GOT3 (cell line): ENCODE data around the gene DBX2.
"Not testable (repeated sequence)": the region's sequence is repeated elsewhere in the genome, so short reads cannot be mapped to it uniquely, and the experiment has no call there.

Experiments used
- DNase-seq: peaks from one replicate; lab custom pipeline; 2025; ENCODE audit warnings: mixed read lengths; lab: John Stamatoyannopoulos, UW

Gene DBX2

GRCh38 chr12:45050751-45051571 is at the start of gene DBX2:
Gene DBX2 (minus strand): TSS chr12:45051099. CDS start chr12:45050927, 172 bp downstream.
- no peak for DNase-seq

DNA sequence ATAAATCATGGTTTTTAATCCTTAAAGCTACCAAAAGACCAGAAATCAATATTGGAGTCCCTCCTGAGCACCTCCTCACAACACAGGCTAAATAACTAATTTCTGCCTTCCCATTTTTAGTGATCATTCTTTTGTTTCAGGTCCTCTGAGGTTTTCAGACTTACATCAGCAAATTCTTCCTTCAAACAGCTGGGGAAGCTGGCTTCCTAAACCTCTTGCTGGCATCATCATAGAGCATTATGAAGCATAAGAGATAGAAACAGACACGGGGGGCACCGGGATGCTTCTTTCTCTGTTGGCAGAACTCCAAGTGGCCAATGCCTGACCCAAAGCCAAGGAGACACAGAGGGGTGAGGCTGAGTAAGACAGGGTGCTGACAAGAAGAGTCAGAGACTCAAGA is 47.9 kb upstream of the DBX2 start:
- no peak for DNase-seq

- DNase-seq = not testable (repeated sequence)
These were observed 44.5 kb upstream of the DBX2 start for GRCh38 chr12:45095417-45095816.

DNA sequence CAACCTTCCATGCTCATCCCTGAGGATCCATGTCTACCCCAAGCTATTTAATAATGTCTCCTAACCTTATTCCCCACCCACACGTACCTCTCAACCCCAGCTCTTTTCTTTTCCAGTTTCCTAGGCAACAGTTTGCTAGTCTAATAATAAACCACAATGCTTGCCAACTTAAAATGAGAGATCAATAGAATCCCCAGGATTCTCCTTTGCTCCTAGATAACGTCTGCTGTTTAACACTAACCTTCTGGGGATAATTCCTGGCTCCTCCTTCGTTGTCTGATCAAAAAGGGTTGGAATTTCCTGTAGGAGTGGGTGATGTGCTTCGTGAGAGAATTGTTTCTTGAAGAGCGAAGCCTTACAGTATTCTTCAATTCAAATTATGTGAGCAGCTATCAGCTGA is 42.2 kb upstream of the DBX2 start:
- no peak for DNase-seq

DNA sequence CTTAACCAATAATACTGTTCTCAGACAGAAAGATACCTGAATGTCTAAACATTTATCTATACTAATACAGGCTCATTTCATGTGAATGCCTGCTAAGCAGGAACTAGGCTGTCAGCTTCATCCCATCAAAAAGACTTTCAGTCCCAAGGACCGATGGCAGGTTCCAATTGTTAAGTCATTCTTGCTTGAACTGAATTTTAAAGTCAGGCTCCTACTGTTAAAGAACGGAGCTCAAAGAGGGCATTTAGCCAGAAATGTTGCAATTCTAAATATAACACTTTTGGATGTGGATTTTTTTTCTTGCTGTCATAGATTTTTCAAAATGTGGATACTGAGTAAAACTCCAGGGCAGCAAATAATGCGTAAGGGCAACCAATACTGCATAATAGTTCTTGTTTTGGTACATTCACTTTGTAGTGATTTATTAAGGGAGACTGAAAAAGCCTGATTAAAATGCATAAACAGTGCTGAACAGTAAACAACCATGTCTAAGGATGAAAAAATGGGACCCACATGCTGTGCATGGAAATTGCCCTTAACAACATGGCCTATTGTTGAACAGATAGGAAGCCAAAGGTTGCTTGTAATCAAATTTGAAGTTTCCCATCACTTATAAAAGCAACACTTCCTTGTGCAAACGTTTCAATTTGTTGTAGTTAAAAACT is 38.6 kb upstream of the DBX2 start:
- no peak for DNase-seq

DNA sequence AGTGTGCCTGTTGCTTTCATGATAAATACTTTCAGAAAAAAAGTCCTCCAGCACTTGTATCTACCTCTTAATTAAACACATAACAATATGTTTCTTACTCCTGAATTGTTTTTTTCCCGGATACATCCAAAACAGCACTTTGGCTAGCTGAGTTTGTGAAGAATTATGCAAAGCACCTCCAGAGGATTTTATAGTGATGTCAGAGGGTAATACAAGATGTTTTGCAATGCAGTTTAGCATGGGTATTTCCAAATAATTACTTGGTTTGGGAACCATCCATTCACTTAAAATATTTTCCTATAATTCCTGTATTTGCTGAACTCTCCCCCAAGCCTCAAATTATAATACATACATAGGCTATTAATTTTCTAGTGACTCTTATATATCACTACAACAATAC is 37.7 kb upstream of the DBX2 start:
- no peak for DNase-seq

DNA sequence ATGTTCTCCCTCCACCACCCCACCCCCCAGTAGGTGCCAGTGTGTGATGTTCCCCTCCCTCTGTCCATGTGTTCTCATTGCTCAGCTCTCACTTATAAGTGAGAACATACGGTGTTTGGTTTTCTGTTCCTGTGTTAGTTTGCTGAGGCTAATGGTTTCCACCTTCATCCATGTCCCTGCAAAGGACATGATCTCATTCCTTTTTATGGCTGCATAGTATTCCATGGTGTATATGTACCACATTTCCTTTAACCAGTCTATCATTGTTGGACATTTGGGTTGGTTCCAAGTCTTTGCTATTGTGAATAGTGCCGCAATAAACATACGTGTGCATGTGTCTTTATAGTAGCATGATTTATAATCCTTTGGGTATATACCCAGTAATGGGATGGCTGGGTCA is 33.3 kb upstream of the DBX2 start:
- DNase-seq = not testable (repeated sequence)

DNA sequence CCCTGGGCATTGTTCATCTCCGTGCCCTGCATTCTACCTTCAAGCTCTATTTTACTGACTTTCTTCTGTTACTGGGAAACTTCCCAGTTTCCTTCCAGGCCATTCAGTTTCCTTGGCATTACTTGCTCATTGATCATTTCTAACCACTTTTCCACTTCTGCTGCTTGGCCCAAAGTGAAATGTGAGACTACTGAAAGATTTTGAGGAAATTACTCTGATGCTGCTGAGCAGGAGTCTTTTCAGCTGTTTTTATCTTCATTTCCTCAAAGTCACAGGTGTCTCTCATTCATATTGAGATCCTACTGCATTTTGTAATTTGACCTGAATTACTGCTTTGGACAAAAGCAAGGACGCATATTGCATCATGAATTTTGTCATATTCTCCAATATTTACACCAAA is 26.4 kb upstream of the DBX2 start:
- no peak for DNase-seq

GRCh38 chr12:45076417-45077026 is 25.6 kb upstream of the DBX2 start:
- DNase-seq = no peak

GRCh38 chr12:45075587-45076282 is 24.8 kb upstream of the DBX2 start:
- no peak for DNase-seq

- no peak for DNase-seq
These were observed 14.3 kb upstream of the DBX2 start for GRCh38 chr12:45065125-45065626.

GRCh38 chr12:45060976-45061375 is 10.1 kb upstream of the DBX2 start:
- DNase-seq = no peak

DNA sequence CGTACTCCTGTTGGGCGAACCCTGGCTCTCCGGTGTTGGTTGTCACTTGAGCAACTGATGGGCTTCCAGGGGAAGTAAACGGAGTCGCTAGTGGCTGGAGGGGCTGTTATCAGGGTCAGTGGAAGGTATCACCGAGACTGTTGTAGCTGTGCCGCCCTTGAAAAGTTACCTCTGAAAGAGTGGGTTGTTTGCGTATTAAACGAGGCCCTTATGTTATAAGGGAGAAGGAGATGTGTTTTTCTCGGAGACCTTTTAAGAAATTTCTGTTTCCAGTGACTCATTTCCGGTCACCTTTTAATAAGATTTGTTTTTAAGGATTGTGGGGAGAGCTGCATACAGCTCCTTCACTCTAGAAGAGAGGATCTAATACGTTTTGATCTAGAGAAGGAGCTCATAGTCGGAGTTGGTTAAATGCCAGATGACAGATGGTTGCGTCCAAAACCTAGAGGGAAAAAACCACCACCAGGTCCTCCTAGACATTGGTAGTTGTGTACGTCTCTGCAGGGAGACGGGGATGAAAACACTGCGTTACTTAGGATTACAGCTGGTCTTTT is 750 bp upstream of the DBX2 start:
- DNase-seq = no peak

- DNase-seq = no peak
These were observed 768 bp downstream of the DBX2 start for GRCh38 chr12:45049912-45050750.

DNA sequence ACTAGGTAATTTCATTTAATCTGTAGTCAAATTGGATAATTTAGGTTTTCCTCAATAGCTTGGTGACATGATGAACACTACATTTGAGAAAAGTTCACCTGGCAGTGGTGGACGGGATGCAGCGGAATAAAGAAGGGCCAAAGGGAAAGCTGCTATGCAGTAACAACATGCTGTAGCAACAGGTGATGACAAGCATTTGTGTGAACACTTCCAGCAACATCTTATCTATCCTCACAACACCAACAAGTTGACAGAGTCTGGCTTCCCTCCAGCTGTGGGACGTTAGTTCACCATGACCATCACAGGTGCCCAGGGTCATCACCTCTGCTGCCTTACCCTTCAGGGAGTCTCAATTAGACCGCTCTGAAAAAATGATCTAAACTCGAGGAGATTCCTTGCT is 8.3 kb downstream of the DBX2 start:
- DNase-seq = no peak

DNA sequence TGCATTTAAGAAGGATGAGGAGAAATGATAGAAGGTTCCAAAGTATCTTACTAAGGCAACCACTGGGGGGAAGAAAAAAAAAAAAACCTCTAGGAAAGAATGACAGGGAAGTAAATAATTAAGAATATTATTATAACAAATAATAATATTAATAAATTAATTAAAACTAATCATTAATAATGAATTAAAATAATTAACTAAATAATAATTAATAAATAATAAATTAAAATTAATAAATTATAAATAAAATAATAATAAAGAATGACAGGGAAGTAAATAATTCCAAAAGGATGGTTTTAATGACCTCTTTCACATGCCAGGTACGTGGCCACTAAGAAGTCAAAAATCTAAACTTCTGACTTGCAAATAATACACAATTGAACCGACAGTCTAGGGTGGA is 9.9 kb downstream of the DBX2 start:
- DNase-seq = no peak

DNA sequence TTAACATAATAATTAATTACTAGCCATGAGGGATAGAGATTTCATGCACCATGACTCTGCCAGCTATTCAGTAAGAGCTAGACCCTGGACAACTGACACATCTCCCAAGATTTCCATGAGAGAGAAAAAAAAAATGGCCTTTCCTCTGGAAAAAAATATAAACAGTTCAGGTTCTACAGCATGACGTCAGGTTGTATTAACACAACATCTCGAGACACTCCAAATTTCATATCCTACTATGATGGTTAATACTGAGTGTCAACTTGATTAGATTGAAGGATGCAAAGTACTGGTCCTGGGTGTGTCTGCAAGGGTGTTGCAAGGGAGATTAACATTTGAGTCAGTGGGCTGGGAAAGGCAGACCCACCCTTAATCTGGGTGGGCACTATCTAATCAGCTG is 11.1 kb downstream of the DBX2 start:
- no peak for DNase-seq

DNA sequence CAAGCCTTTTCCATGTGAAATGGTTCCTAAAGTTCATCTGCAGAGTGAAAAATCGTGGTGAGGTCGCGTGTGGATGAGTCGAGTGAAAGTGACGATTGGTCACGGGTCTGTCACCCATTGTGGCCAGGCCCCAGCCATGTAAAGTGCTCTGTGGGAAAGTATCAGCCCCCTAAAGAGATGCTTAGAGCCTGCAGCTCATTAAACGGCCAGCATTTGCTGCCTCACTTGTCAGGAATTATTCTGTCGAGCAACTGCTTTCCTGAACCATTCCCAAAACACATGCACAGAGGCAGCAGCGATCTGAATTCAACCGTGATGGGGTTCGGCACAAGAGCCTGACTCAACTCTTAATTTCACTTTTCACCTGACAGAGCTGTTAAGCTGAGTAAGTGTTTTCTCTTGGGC is 16.0 kb downstream of the DBX2 start:
- DNase-seq = no peak

DNA sequence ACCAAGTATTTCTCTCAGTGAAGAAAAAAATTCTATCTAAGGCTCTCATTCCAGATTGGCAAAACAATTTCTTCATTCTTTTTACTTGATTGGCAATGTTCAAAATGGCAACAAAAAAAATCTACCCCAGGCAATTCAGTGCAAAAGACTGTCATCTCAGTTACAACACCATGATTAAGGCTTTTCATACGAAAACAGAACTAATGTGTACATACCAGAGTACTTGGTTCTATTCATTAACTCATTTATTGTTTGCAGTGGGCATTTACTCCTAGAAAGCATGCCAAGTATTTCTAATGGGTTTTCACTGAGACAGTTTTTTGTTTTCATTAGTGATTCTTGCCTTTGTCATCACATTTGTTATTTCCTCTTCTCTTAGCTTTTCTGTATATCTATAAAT is 33.0 kb downstream of the DBX2 start:
- DNase-seq = no peak

GRCh38 chr12:45014396-45014795 is 36.5 kb downstream of the DBX2 start:
- DNase-seq = no peak

GRCh38 chr12:45012749-45013148 is 38.1 kb downstream of the DBX2 start:
- no peak for DNase-seq
